HG02840 (cell line): ENCODE measurements around the gene RHOF.
"Not testable (repeated sequence)": the region's sequence is repeated elsewhere in the genome, so short reads cannot be mapped to it uniquely, and the experiment has no call there.

ENCODE experiments used
- ATAC-seq: cut with Tn5 transposase; IDR thresholded peaks from one replicate; pipeline ENCODE4 v1.9.1; 2021; ENCODE audit warnings: mild to moderate bottlenecking, moderate library complexity, moderate number of reproducible peaks; ENCODE audit not compliant: unreplicated experiment, low FRiP score

RHOF gene

GRCh38 chr12:121750507-121750955 is 43.0 kb downstream of the RHOF start:
- ATAC-seq, result no peak

DNA sequence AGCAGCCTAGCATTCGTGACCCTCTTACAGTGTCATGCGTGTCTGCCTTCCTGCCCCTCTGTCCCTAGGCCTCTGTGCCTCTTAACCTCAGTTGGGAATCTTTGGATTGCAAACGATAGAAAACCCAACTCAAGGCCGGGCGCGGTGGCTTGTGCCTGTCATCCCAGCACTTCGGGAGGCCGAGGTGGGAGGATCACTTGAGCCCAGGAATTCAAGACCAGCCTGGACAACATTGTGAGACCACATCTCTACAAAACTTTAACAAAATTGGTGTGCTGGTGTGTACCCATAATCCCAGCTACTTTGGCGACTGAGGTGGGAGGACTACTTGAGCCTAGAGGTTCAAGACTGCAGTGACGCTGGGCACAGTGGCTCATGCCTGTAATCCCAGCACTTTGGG is 44.2 kb downstream of the RHOF start:
- ATAC-seq, result no peak

GRCh38 chr12:121748571-121749265 is 44.8 kb downstream of the RHOF start:
- ATAC-seq, result no peak

DNA sequence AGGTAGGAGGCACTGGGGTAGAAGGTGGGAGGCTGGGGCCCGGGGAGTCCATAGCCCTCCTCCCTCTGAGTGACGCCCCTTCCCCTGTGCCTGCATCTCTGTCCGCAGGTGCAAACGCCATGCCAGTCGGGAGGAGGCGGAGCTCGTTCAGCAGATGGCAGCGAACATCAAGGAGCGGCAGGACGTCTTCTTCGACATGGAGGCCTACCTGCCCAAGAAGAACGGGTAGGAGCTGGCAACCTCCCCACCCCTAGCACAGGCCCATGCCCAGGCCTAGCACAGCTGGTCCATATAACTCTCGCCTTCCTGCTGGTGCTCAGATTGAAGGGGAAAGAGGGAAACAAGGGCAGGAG is 45.3 kb downstream of the RHOF start:
- ATAC-seq, result no peak

DNA sequence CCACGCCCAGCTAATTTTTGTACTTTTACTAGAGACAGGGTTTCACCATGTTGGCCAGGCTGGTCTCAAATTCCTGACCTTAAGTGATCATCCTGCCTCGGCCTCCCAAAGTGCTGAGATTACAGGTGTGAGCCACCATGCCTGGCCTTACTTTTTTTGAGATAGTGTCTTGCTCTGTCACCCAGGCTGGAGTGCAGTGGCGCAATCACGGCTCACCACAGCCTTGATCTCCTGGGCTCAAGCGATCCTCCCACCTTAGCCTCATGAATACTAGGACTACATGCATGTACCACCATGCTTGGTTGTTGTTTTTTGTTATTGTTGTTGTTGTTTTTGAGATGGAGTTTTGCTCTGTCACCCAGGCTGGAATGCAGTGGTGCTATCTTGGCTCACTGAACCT is 47.9 kb downstream of the RHOF start:
- not testable (repeated sequence) for ATAC-seq

DNA sequence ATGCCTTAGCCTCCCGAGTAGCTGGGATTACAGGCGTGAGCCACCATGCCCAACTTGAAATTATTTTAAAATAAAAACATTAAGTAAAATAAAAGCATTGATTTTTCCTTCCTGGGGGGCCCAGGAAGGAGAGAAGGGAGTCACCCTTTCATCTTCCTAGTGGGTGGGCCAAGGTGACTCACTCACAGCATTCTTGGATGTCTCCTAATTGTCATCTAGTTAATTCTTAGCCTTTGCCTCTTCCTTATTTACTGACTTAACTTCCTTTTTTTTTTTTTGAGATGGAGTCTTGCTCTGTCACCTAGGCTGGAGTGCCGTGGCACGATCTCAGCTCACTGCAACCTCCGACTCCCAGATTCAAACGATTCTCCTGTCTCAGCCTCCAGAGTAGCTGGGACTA is 51.7 kb downstream of the RHOF start:
- ATAC-seq, result no peak

- ATAC-seq, result no peak
Observed at GRCh38 chr12:121740847-121741246, 52.6 kb downstream of the RHOF start.

DNA sequence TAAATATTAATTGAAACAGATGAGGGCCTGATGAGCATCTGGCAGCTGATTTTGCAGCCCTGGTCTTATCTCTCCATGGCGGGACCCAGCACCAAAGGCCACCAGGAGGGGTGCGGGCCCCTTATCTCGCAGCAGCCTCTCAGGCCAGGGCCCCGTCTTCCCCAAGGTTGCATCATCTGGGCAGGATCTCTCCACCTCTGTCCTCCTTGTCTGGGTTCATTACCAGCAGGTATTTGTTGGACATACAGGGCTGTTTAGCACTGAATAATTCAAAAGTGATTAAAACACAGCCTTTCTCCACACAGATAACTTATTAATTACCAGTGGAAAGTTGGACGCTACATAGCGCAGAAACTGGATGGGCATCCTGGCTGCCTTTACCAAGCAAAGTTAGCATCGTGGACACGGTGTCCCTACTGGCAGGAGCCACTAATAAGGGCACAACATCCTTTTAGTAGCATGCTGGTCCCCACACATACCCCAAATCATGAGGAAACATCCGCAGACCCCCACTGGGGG is 55.1 kb downstream of the RHOF start:
- ATAC-seq, result no peak

DNA sequence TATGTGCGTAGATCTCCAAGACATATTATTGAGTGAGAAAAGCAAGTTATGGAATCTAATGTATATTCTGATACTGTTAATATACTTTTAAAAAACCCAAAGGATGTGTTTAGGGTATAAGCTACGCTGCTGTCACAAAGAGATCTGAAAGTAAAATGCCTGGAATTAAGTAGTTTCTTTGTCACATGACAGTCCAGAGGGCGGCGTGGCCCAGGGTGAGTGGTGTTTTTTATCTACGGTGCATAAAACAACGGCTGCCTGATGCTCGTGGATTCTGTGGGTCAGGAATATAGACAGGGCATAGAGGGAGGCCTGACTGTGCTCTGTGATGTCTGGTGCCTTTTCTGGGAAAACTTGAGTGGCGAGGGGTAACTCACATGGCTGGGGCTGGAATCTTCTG is 59.6 kb downstream of the RHOF start:
- ATAC-seq, result no peak

DNA sequence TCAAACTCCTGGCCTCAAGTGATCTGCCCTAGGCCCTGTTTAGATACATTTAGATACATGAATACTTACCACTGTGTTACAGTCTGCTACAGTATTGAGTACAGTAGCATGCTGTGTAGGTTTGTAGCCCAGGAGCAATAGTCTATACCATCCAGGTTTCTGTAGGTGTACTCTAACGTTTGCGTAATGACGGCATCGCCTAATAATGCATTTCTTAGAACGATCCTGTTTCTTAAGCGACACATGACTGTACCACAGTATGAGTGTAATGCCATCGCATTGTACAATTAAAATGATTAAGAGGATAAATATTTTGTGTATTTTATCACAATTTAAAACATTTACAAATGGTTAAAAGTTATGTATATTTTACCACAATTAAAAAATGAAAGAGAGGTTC is 62.0 kb downstream of the RHOF start:
- no peak for ATAC-seq

GRCh38 chr12:121729021-121729420 is 64.5 kb downstream of the RHOF start:
- no peak for ATAC-seq
